Measurements from ENCODE around the gene SF3A2. TPM values are rescaled to one million over a fixed set of nuclear protein-coding genes. Genes with fewer than 3 reads are reported as not detected.
"Not testable (repeated sequence)": the region's sequence is repeated elsewhere in the genome, so short reads cannot be mapped to it uniquely, and the experiment has no call there.

Gene SF3A2
- polyA plus RNA-seq, 4 donors, result 67.6 to 94.0 (median 72.6) TPM

GRCh38 chr19:2270423-2271233, 34.0 kb downstream of the SF3A2 start:
- DNase-seq (ENCODE audit: low read depth in 4 of 4, low spot score in 3 of 4), result no peak

- no peak for DNase-seq (ENCODE audit: low read depth in 4 of 4, low spot score in 3 of 4)
Observed at GRCh38 chr19:2271234-2272103, 34.8 kb downstream of the SF3A2 start.

- no peak for DNase-seq (ENCODE audit: low read depth in 4 of 4, low spot score in 3 of 4)
Observed at GRCh38 chr19:2273356-2274184, 36.9 kb downstream of the SF3A2 start.

DNA sequence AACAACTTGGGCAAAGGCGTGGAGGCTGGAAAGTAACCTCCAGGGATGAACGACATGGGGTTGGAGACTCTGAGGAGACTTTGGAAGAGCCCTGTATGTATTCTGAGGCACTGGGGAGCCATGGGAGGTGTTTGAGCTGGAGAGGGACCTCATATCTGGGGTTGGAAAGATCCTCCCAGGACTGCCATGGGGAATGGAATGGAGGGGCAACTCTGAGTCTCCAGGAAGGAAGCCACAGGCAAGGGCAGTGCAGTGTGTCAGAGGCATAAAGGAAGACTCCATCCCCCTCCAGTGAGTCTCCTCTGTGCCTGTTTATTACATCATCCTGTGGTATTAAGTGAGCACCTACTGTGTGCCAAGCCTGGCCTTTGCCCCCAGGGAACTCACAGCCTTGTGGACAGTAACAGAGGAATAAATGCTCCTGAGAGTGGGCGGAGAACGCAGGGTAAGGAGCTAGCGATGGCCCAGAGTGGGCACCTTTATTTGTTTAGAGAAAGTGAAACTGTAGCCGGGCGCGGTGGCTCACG, 37.6 kb downstream of the SF3A2 start:
- DNase-seq (ENCODE audit: low read depth in 4 of 4, low spot score in 3 of 4), result no peak

GRCh38 chr19:2274931-2275535, 38.4 kb downstream of the SF3A2 start:
- no peak for DNase-seq (ENCODE audit: low read depth in 4 of 4, low spot score in 3 of 4)

- no peak for DNase-seq (ENCODE audit: low read depth in 4 of 4, low spot score in 3 of 4)
Observed at GRCh38 chr19:2275588-2276428, 39.2 kb downstream of the SF3A2 start.

GRCh38 chr19:2276429-2276986, 39.9 kb downstream of the SF3A2 start:
- DNase-seq (ENCODE audit: low read depth in 4 of 4, low spot score in 3 of 4), result no peak

- DNase-seq (ENCODE audit: low read depth in 4 of 4, low spot score in 3 of 4), result no peak
Observed at GRCh38 chr19:2277138-2277537, 40.5 kb downstream of the SF3A2 start.

DNA sequence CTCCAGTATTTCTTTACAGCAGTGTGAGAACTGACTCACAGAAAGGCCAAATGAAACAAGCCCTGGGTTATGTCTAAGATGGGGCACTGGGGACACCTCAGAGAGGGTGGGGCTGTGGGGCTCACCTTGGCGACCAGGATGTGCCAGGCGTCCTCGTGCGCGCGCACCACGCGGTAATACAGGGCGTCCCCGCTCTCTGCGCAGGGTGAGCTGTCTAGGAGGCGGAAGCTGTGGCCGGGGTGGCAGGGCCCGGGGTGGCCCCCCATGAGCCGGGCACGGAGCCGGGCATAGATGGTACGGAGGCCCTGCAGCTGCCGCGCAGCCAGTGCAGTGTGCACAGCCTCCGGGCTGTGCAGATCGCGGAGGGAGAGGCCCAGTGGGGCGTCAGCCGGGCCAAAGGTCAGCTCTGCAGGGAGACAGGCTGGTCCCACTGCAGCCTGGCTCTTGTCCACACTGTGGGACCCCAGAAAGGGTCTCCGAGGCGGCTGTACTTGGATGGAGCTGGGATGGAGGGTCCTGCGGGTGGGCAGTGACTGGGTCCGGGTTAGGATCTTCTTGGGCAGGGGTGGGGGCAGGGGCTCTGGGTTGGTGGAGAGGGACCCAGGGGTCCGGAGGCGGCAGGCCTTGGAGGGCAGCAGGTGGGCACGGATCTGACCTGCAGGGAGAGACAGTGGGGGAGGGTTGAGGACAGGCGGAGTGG, 42.0 kb downstream of the SF3A2 start:
- no peak for DNase-seq (ENCODE audit: low read depth in 4 of 4, low spot score in 3 of 4)

DNA sequence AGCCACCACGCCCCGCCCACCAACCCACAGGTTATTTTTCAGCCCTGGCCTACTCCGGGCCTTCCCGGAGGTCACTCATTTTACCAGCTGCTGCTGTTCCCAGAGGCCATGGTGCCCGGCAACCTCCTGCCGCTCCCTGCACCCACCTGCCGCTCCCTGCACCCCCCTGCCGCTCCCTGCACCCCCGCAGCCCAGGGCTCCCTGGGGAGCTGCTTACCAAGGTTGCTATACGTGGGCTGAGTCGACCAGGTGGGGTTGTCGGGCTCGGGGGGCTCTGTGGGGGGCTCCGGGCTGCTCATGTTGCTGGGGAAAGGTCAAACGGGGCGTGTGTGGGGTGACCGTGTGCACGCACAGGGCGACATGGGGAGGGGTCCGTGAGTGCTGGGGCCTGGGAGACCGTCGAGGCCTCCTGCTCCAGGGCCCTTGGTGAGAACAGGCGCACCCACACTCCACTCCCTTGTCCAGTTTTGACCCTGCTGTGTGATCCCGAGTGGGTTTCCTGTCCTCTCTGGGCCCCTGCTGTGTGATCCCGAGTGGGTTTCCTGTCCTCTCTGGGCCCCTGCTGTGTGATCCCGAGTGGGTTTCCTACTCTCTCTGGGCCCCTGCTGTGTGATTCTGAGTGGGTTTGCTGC, 44.1 kb downstream of the SF3A2 start:
- DNase-seq (ENCODE audit: low read depth in 4 of 4, low spot score in 3 of 4), result no peak

- not testable (repeated sequence) for DNase-seq (ENCODE audit: low read depth in 4 of 4, low spot score in 3 of 4)
Observed at GRCh38 chr19:2281265-2282061, 44.8 kb downstream of the SF3A2 start.

- no peak for DNase-seq (ENCODE audit: low read depth in 4 of 4, low spot score in 3 of 4)
Observed at GRCh38 chr19:2282062-2282861, 45.6 kb downstream of the SF3A2 start, which contains the start of gene PEAK3. Gene PEAK3, minus strand, starts transcription at chr19:2282175. Its CDS starts 1,244 bp downstream, at chr19:2280931.

GRCh38 chr19:2282862-2283237, 46.2 kb downstream of the SF3A2 start:
- DNase-seq (ENCODE audit: low read depth in 4 of 4, low spot score in 3 of 4), result no peak

DNA sequence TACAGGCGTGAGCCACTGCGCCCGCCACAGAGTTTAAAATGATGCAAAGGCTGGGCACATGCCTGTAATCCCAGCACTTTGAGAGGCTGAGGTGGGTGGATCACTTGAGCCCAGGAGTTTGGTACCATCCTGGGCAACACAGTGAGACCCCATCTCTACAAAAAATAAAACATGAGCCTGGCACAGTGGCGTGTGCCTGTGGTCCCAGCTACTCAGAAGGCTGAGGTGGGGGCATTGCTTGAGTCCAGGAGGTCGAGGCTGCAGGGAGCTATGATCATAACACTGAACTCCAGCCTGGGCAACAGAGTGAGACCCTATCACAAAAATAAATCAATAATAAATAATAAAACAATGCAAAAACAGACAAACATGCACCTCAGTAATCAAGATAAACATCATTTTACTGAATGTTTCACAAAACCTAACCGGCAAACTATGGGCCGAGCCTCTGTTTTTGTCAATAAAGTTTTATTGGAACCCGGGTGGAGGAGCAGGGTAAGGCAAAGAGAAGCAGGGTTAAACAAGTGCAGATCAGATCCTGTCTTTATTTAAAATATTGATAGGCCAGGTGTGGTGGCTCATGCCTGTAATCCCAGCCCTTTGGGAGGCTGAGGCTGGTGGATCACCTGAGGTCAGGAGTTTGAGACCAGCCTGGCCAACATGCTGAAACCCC, 47.3 kb downstream of the SF3A2 start:
- no peak for DNase-seq (ENCODE audit: low read depth in 4 of 4, low spot score in 3 of 4)

DNA sequence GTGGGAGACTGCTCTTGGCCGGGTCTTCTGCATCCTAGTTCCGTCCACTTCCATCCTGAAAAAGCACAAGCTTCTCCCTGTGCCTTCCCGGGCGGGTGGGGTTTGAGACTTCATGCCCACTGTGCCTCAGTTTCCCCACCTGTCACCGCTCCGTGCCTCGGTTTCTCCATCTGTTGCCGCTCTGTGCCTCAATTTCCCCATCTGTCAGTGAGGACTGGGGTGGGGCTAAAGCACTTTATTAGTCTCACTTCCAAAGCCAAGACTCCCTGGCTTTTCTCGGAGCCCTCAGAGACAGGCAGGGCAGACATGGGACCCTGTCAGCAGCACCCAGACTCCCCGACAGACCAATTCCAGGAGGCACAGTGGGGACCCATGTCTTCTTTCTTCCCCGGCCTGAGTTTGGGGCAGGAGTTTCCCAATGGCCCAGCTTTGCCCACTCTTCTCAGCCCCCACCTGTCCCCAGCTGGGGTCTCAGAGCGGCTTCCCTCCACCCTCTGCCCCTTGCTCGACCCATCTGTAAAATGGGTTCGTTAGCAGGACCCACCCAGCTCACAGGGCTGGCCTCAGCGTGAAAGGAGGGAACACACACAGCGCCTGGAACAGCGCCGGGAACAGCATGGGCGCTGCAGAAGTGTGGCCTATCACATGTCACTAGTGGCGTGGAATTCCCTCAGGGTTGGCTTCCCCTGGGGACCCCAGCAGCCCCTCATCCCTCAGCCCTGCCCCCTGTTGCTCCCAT, 49.9 kb downstream of the SF3A2 start:
- DNase-seq (ENCODE audit: low read depth in 4 of 4, low spot score in 3 of 4), result no peak

Data from left renal pelvis (tissue), 4 donors.